Muscle of back (tissue), 11 donors: ENCODE data around the gene GTSF1L. TPM values are rescaled to one million over a fixed set of nuclear protein-coding genes. Genes with fewer than 3 reads are reported as not detected.

Experiments
- DNase-seq, 3 donors: peaks; one replicate each; pipeline versions ENCODE4 v3.0.0 to v3.0.0-alpha.2; 2013
- polyA plus RNA-seq, 10 donors: library from polyadenylated mRNA; unstranded; fragments of 120-200 nt; gene quantifications; one replicate each; pipeline ENCODE4 v1.2.1, GENCODE V29; 2013; ENCODE audit not compliant: insufficient read length in 10 of 10

Gene GTSF1L
- polyA plus RNA-seq, 10 donors: not detected

- DNase-seq: no peak
These were observed 19.7 kb upstream of the GTSF1L start for GRCh38 chr20:43746344-43747137.

- DNase-seq: peak in 1 of 3 donors; percentile 34
These were observed 18.3 kb upstream of the GTSF1L start for GRCh38 chr20:43744966-43745730.

GRCh38 chr20:43744151-43744611 is 17.4 kb upstream of the GTSF1L start:
- DNase-seq: no peak

- DNase-seq: no peak
These were observed 13.8 kb upstream of the GTSF1L start for GRCh38 chr20:43740642-43741041.

GRCh38 chr20:43739148-43739749 is 12.4 kb upstream of the GTSF1L start:
- peak in 1 of 3 donors; percentile 31 for DNase-seq

GRCh38 chr20:43737925-43738324 is 11.1 kb upstream of the GTSF1L start:
- DNase-seq: no peak

GRCh38 chr20:43736588-43737158 is 9.9 kb upstream of the GTSF1L start:
- no peak for DNase-seq

- DNase-seq: no peak
These were observed 5.1 kb upstream of the GTSF1L start for GRCh38 chr20:43731927-43732326.

- peak in 1 of 3 donors; percentile 33 for DNase-seq
These were observed 4.7 kb upstream of the GTSF1L start for GRCh38 chr20:43731469-43731868.

GRCh38 chr20:43728686-43729255 is 2.0 kb upstream of the GTSF1L start:
- DNase-seq: no peak

- DNase-seq: no peak
These were observed 1.3 kb upstream of the GTSF1L start for GRCh38 chr20:43727980-43728590.

- DNase-seq: no peak
These were observed 469 bp downstream of the GTSF1L start for GRCh38 chr20:43726333-43726732.

GRCh38 chr20:43725666-43726065 is 1.1 kb downstream of the GTSF1L start:
- DNase-seq: no peak

GRCh38 chr20:43724383-43724782 is 2.4 kb downstream of the GTSF1L start:
- DNase-seq: no peak

GRCh38 chr20:43723735-43724134 is 3.1 kb downstream of the GTSF1L start:
- DNase-seq: no peak

- DNase-seq: peak in 1 of 3 donors; percentile 33
These were observed 3.6 kb downstream of the GTSF1L start for GRCh38 chr20:43723186-43723585.

GRCh38 chr20:43722153-43722505 is 4.7 kb downstream of the GTSF1L start:
- DNase-seq: no peak

- peak; percentile 26 to 67 (median 27) for DNase-seq
These were observed 5.2 kb downstream of the GTSF1L start for GRCh38 chr20:43721429-43722152.

GRCh38 chr20:43721097-43721428 is 5.7 kb downstream of the GTSF1L start:
- no peak for DNase-seq

- DNase-seq: no peak
These were observed 6.8 kb downstream of the GTSF1L start for GRCh38 chr20:43720007-43720406.

GRCh38 chr20:43717616-43717995 is 9.2 kb downstream of the GTSF1L start:
- DNase-seq: no peak
